Activated B cell treated with CpG ODN at 0.5 μM for 24 hours (primary cell): ENCODE results near the gene TBX6. TPM values are rescaled to one million over a fixed set of nuclear protein-coding genes. Genes with fewer than 3 reads are reported as not detected.

Experiments used
- ATAC-seq: fragments of 200-7000 bp; cut with Tn5 transposase; one replicate; pipeline ENCODE4 v1.10.0; 2021; ENCODE audit warnings: low read depth, mild to moderate bottlenecking, moderate library complexity
- CTCF ChIA-PET: fragments of 350-600 bp; sonication (Branson Sonifier 250); formaldehyde crosslinking; loops from one replicate; lab custom pipeline; 2021; ENCODE audit warnings: antibody characterized with exemption; lab: Charles Lee
- POLR2A ChIA-PET: fragments of 350-600 bp; sonication (Branson Sonifier 250); formaldehyde crosslinking; loops from one replicate; lab custom pipeline; 2021; ENCODE audit warnings: antibody characterized with exemption; lab: Charles Lee
- DNase-seq: peaks from one replicate; pipeline ENCODE4 v3.0.0; 2022
- H3K27ac Mint-ChIP-seq: one replicate; pipeline ENCODE4 v1.8.0; 2020; ENCODE audit warnings: mixed read lengths
- H3K27me3 Mint-ChIP-seq: one replicate; pipeline ENCODE4 v1.8.0; 2021; ENCODE audit warnings: mixed read lengths
- H3K36me3 Mint-ChIP-seq: one replicate; pipeline ENCODE4 v1.8.0; 2021; ENCODE audit warnings: low read depth, mixed read lengths
- H3K4me1 Mint-ChIP-seq: one replicate; pipeline ENCODE4 v1.8.0; 2021; ENCODE audit warnings: mixed read lengths
- H3K4me3 Mint-ChIP-seq: one replicate; pipeline ENCODE4 v1.8.0; 2020; ENCODE audit warnings: mild to moderate bottlenecking, mixed read lengths
- H3K9me3 Mint-ChIP-seq: one replicate; pipeline ENCODE4 v1.8.0; 2020; ENCODE audit warnings: mixed read lengths
- CTCF ChIP-seq: fragments of 200-600 bp; IDR thresholded peaks from one replicate; pipeline ENCODE4 v1.8.0; 2022; ENCODE audit warnings: antibody characterized with exemption, mild to moderate bottlenecking
- intact Hi-C: fragments of 100-400 bp; cut with micrococcal nuclease; formaldehyde crosslinking; loops from one replicate; pipeline ENCODE4 v1.15.1; 2024
- total RNA-seq: library from RNA; stranded (reverse); gene quantifications from 2 replicates; pipeline ENCODE4 v1.2.3, GENCODE V29; 2022

The TBX6 gene
- total RNA-seq, 1 donor from 2014 or later, result 2.3 TPM

GRCh38 chr16:30096105-30096861, 4.6 kb upstream of the TBX6 start, which contains the start of gene YPEL3:
Gene YPEL3, minus strand, starts transcription at chr16:30096213. Its CDS starts 731 bp downstream, at chr16:30095482.
- CTCF ChIA-PET, result no interaction called here
- intact Hi-C loops, result loop anchor here (1.0 kb wide), 2 partner anchors 27 to 31 kb away; partner anchors contain the start of genes ALDOA and MAPK3
- peak within 1 kb of the TSS; percentile 94 for H3K27ac Mint-ChIP-seq
- POLR2A ChIA-PET, result interaction anchor here (0.6 to 8.7 kb wide), 9 partner anchors 12 to 431 kb away, joined by 3 to 335 read pairs (median 3); partner anchors contain the start of genes ALDOA, CORO1A and PPP4C
- no peak for TF ChIP-seq CTCF
- DNase-seq (peak; percentile 86), ATAC-seq (peak; percentile 41)
- peaks cover 44% of the 10 kb centered on the region for H3K4me1 Mint-ChIP-seq
- no peaks in the 10 kb centered on the region for H3K27me3 Mint-ChIP-seq
- H3K4me3 Mint-ChIP-seq, result peak within 1 kb of the TSS; percentile 91
- peaks cover 33% of the 10 kb centered on the region for H3K36me3 Mint-ChIP-seq
- peaks cover 12% of the 10 kb centered on the region for H3K9me3 Mint-ChIP-seq

GRCh38 chr16:30095166-30096078, 3.7 kb upstream of the TBX6 start:
- POLR2A ChIA-PET, result interaction anchor here (0.6 to 8.7 kb wide), 9 partner anchors 13 to 432 kb away, joined by 3 to 335 read pairs (median 4); partner anchors contain the start of genes ALDOA, CORO1A and PPP4C
- peak overlapping the region; percentile 91 for H3K4me3 Mint-ChIP-seq
- peaks cover 33% of the 10 kb centered on the region for H3K36me3 Mint-ChIP-seq
- peak overlapping the region; percentile 94 for H3K27ac Mint-ChIP-seq
- CTCF ChIA-PET, result no interaction called here
- peaks cover 12% of the 10 kb centered on the region for H3K9me3 Mint-ChIP-seq
- H3K27me3 Mint-ChIP-seq, result no peaks in the 10 kb centered on the region
- TF ChIP-seq CTCF, result no peak
- ATAC-seq (no peak), DNase-seq (peak; percentile 40)
- peaks cover 45% of the 10 kb centered on the region for H3K4me1 Mint-ChIP-seq
- intact Hi-C loops, result loop anchor here (1.0 kb wide), 2 partner anchors 28 to 30 kb away; partner anchors contain the start of genes ALDOA and MAPK3

DNA sequence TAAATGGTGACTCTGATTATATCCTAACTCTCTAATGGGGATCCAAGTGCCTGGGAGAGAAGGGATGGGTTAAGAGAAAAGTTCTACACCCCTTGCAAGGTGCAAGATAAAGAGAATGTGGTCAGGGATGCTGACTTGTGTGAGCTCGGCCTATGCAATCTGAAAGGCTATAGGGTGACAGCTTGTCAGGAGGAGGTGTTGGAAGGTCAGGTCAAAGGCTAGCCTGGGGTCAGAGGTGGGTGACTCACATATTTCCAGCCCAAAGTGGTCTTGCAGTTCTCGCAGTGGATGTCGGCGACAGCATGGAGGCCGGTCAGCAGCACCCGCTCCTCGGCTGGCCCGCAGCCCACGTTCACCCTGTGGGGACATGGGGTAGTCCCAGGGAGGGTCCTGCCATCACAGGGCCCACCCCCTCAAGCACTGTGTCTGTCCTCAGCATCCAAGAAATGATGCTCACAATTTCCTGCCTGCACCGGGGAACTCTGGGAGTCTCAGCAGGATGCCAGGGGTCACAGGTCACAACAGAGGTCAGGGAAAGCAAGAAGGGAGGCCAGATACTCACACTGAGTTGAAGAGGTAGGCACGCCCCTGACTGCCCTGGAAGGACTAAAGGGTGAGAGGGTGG, 2.9 kb upstream of the TBX6 start:
- intact Hi-C loops, result loop anchor here (5.0 kb wide), 2 partner anchors 97 to 433 kb away; partner anchors contain the start of genes HIRIP3, INO80E and ZNF768
- Mint-ChIP-seq H3K9me3 (peaks cover 12% of the 10 kb centered on the region), H3K27me3 (no peaks in the 10 kb centered on the region), H3K36me3 (peaks cover 33% of the 10 kb centered on the region), H3K4me1 (peaks cover 52% of the 10 kb centered on the region), H3K4me3 (peak overlapping the region; percentile 91), H3K27ac (peak overlapping the region; percentile 94)
- ChIA-PET CTCF (no interaction called here), POLR2A (interaction anchor here (4.4 to 8.7 kb wide), 3 partner anchors 18 to 91 kb away, joined by 43 to 335 read pairs (median 116); partner anchors contain the start of genes ALDOA, CORO1A and PPP4C)
- no peak for ATAC-seq
- no peak for DNase-seq
- no peak for TF ChIP-seq CTCF

- intact Hi-C loops, result loop anchor here (1.0 to 5.0 kb wide), 13 partner anchors 16 to 567 kb away; partner anchors contain the start of genes ALDOA, CORO1A, HIRIP3 and INO80E
- no peaks in the 10 kb centered on the region for H3K27me3 Mint-ChIP-seq
- H3K36me3 Mint-ChIP-seq, result peaks cover 31% of the 10 kb centered on the region
- ChIA-PET CTCF (interaction anchor here (0.6 to 2.8 kb wide), 19 partner anchors 10 to 604 kb away, joined by 3 to 33 read pairs (median 5); partner anchors contain the start of genes ALDOA, CORO1A, PPP4C and TAOK2), POLR2A (interaction anchor here (0.6 to 8.7 kb wide), 32 partner anchors 10 to 1270 kb away, joined by 3 to 335 read pairs (median 4); partner anchors contain the start of genes ALDOA, ATXN2L, CORO1A and DCTPP1)
- peaks cover 52% of the 10 kb centered on the region for H3K4me1 Mint-ChIP-seq
- H3K4me3 Mint-ChIP-seq, result peak overlapping the region; percentile 89
- H3K27ac Mint-ChIP-seq, result peak overlapping the region; percentile 94
- no peak for TF ChIP-seq CTCF
- peak; percentile 76 for DNase-seq
- peaks cover 3% of the 10 kb centered on the region for H3K9me3 Mint-ChIP-seq
- peak; percentile 56 for ATAC-seq
Measured at GRCh38 chr16:30092373-30093010, 768 bp upstream of the TBX6 start.
